ENCODE results near the gene OBSCN. TPM values are rescaled to one million over a fixed set of nuclear protein-coding genes. Genes with fewer than 3 reads are reported as not detected.

OBSCN gene
- total RNA-seq, 1 experiment from 2014 or later: 0.87 TPM

- no peaks in the 10 kb centered on the region for H3K9me3 ChIP-seq (replicated peaks)
- no peak for DNase-seq (ENCODE audit: low read depth in 1 of 2, low spot score in 2 of 2)
- H3K27ac ChIP-seq: no peak overlapping the region
- no peaks in the 10 kb centered on the region for H3K27me3 ChIP-seq (replicated peaks)
- no peaks in the 10 kb centered on the region for H3K36me3 ChIP-seq
- no peaks in the 10 kb centered on the region for H3K4me1 ChIP-seq (replicated peaks)
- H3K4me3 ChIP-seq: no peak overlapping the region
These were observed 125.2 kb downstream of the OBSCN start for GRCh38 chr1:228332797-228333738.

- Histone ChIP-seq H3K27ac (no peak overlapping the region), H3K9me3 (replicated peaks) (no peaks in the 10 kb centered on the region), H3K4me1 (replicated peaks) (no peaks in the 10 kb centered on the region), H3K27me3 (replicated peaks) (no peaks in the 10 kb centered on the region), H3K4me3 (no peak overlapping the region), H3K36me3 (no peaks in the 10 kb centered on the region)
- DNase-seq (ENCODE audit: low read depth in 1 of 2, low spot score in 2 of 2): no peak
These were observed 125.9 kb downstream of the OBSCN start for GRCh38 chr1:228333739-228334115.

- Histone ChIP-seq H3K27ac (no peak overlapping the region), H3K4me3 (no peak overlapping the region), H3K9me3 (replicated peaks) (no peaks in the 10 kb centered on the region), H3K27me3 (replicated peaks) (no peaks in the 10 kb centered on the region), H3K36me3 (no peaks in the 10 kb centered on the region), H3K4me1 (replicated peaks) (no peaks in the 10 kb centered on the region)
- DNase-seq (ENCODE audit: low read depth in 1 of 2, low spot score in 2 of 2): no peak
These were observed 126.5 kb downstream of the OBSCN start for GRCh38 chr1:228334226-228334935.

- Histone ChIP-seq H3K27ac (no peak overlapping the region), H3K36me3 (no peaks in the 10 kb centered on the region), H3K4me1 (replicated peaks) (no peaks in the 10 kb centered on the region), H3K9me3 (replicated peaks) (0 out of 2 replicates have a peak, but pooled peaks cover 4% of the 10 kb centered on the region), H3K27me3 (replicated peaks) (no peaks in the 10 kb centered on the region), H3K4me3 (no peak overlapping the region)
- no peak for DNase-seq (ENCODE audit: low read depth in 1 of 2, low spot score in 2 of 2)
These were observed 127.1 kb downstream of the OBSCN start for GRCh38 chr1:228334954-228335353.

- H3K27me3 ChIP-seq (replicated peaks): no peaks in the 10 kb centered on the region
- no peaks in the 10 kb centered on the region for H3K4me1 ChIP-seq (replicated peaks)
- H3K9me3 ChIP-seq (replicated peaks): peaks cover 6% of the 10 kb centered on the region; the same call in 1 of the 2 replicates
- no peak for DNase-seq (ENCODE audit: low read depth in 1 of 2, low spot score in 2 of 2)
- no peak overlapping the region for H3K4me3 ChIP-seq
- H3K36me3 ChIP-seq: no peaks in the 10 kb centered on the region
- H3K27ac ChIP-seq: no peak overlapping the region
These were observed 127.8 kb downstream of the OBSCN start for GRCh38 chr1:228335406-228336307.

GRCh38 chr1:228336308-228337030 lies 128.6 kb downstream of the OBSCN start:
- no peak overlapping the region for H3K4me3 ChIP-seq
- DNase-seq (ENCODE audit: low read depth in 1 of 2, low spot score in 2 of 2): no peak
- peaks cover 9% of the 10 kb centered on the region; the same call in 1 of the 2 replicates for H3K9me3 ChIP-seq (replicated peaks)
- no peak overlapping the region for H3K27ac ChIP-seq
- no peaks in the 10 kb centered on the region for H3K36me3 ChIP-seq
- no peaks in the 10 kb centered on the region for H3K4me1 ChIP-seq (replicated peaks)
- H3K27me3 ChIP-seq (replicated peaks): no peaks in the 10 kb centered on the region

GRCh38 chr1:228337031-228337564 lies 129.3 kb downstream of the OBSCN start:
- Histone ChIP-seq H3K36me3 (no peaks in the 10 kb centered on the region), H3K4me1 (replicated peaks) (no peaks in the 10 kb centered on the region), H3K9me3 (replicated peaks) (peaks cover 11% of the 10 kb centered on the region; the same call in 1 of the 2 replicates), H3K27me3 (replicated peaks) (no peaks in the 10 kb centered on the region), H3K27ac (no peak overlapping the region), H3K4me3 (no peak overlapping the region)
- no peak for DNase-seq (ENCODE audit: low read depth in 1 of 2, low spot score in 2 of 2)

- Histone ChIP-seq H3K36me3 (no peaks in the 10 kb centered on the region), H3K4me3 (no peak overlapping the region), H3K4me1 (replicated peaks) (no peaks in the 10 kb centered on the region), H3K9me3 (replicated peaks) (peaks cover 11% of the 10 kb centered on the region; the same call in 1 of the 2 replicates), H3K27ac (no peak overlapping the region), H3K27me3 (replicated peaks) (no peaks in the 10 kb centered on the region)
- peak in 1 of 2 experiments; percentile 43 for DNase-seq (ENCODE audit: low read depth in 1 of 2, low spot score in 2 of 2)
These were observed 130.1 kb downstream of the OBSCN start for GRCh38 chr1:228337711-228338520.

- Histone ChIP-seq H3K36me3 (no peaks in the 10 kb centered on the region), H3K9me3 (replicated peaks) (peaks cover 11% of the 10 kb centered on the region), H3K27ac (no peak overlapping the region), H3K4me3 (no peak overlapping the region), H3K27me3 (replicated peaks) (no peaks in the 10 kb centered on the region), H3K4me1 (replicated peaks) (no peaks in the 10 kb centered on the region)
- DNase-seq (ENCODE audit: low read depth in 1 of 2, low spot score in 2 of 2): no peak
These were observed 130.7 kb downstream of the OBSCN start for GRCh38 chr1:228338521-228339051.

- Histone ChIP-seq H3K36me3 (no peaks in the 10 kb centered on the region), H3K4me3 (no peak overlapping the region), H3K9me3 (replicated peaks) (peaks cover 17% of the 10 kb centered on the region), H3K27me3 (replicated peaks) (no peaks in the 10 kb centered on the region), H3K27ac (no peak overlapping the region), H3K4me1 (replicated peaks) (no peaks in the 10 kb centered on the region)
- DNase-seq (ENCODE audit: low read depth in 1 of 2, low spot score in 2 of 2): no peak
These were observed 131.3 kb downstream of the OBSCN start for GRCh38 chr1:228339059-228339704.

GRCh38 chr1:228339766-228340685 lies 132.2 kb downstream of the OBSCN start:
- Histone ChIP-seq H3K4me3 (no peak overlapping the region), H3K27me3 (replicated peaks) (no peaks in the 10 kb centered on the region), H3K4me1 (replicated peaks) (no peaks in the 10 kb centered on the region), H3K9me3 (replicated peaks) (peaks cover 23% of the 10 kb centered on the region), H3K36me3 (no peaks in the 10 kb centered on the region), H3K27ac (no peak overlapping the region)
- DNase-seq (ENCODE audit: low read depth in 1 of 2, low spot score in 2 of 2): no peak

Measured in SJSA1 (cell line).